ENCODE measurements around the gene WDR44.

Gene WDR44

DNA sequence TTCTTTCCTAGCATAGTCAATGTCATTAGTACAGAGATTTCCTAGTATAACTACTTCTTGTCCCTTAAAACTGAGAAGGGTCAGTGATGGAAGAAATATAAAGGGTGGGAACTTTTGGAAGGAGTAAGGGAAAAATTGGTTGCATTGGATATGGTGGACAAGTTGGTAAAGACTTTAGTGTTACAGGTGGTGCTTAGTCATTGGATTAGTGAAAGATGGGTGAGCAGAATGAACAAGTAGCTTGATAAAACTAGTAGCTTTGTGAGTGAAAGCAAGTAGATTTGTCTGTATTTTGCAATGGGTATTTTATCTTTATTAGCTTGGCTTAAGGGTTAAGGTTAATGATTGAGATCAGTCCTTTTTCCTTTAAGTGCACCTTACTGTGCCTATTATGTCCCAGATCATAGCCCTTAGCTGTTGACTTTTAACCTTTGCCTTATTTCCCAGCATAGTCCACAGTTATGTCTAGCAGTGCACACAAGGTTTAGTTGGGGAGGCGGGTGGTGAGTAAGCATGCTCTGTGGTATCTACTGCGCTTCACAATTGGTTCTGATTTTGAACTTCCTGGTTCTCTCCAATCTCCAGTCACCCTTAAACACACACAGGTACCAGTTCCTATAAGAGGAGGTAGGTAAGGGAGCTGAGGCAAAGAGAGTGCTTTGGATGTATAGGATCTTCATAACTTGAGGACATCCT is 9.5 kb downstream of the WDR44 start:
- no peak for DNase-seq
- H3K27me3 ChIP-seq = no peaks in the 10 kb centered on the region
- no peak for TF ChIP-seq CTCF (IDR thresholded peaks at IDR 0.05; ENCODE audit: low read depth, low read length)
- H3K4me3 ChIP-seq (ENCODE audit: low read depth, low read length) = no peak overlapping the region
- no peaks in the 10 kb centered on the region for H3K4me1 ChIP-seq
- H3K36me3 ChIP-seq = no peaks in the 10 kb centered on the region
- H3K9me3 ChIP-seq = no peaks in the 10 kb centered on the region

GRCh38 chrX:118356154-118356701 is 10.3 kb downstream of the WDR44 start:
- H3K36me3 ChIP-seq = no peaks in the 10 kb centered on the region
- no peaks in the 10 kb centered on the region for H3K9me3 ChIP-seq
- H3K4me3 ChIP-seq (ENCODE audit: low read depth, low read length) = no peak overlapping the region
- H3K4me1 ChIP-seq = no peaks in the 10 kb centered on the region
- H3K27me3 ChIP-seq = no peaks in the 10 kb centered on the region
- DNase-seq = no peak
- no peak for TF ChIP-seq CTCF (IDR thresholded peaks at IDR 0.05; ENCODE audit: low read depth, low read length)

DNA sequence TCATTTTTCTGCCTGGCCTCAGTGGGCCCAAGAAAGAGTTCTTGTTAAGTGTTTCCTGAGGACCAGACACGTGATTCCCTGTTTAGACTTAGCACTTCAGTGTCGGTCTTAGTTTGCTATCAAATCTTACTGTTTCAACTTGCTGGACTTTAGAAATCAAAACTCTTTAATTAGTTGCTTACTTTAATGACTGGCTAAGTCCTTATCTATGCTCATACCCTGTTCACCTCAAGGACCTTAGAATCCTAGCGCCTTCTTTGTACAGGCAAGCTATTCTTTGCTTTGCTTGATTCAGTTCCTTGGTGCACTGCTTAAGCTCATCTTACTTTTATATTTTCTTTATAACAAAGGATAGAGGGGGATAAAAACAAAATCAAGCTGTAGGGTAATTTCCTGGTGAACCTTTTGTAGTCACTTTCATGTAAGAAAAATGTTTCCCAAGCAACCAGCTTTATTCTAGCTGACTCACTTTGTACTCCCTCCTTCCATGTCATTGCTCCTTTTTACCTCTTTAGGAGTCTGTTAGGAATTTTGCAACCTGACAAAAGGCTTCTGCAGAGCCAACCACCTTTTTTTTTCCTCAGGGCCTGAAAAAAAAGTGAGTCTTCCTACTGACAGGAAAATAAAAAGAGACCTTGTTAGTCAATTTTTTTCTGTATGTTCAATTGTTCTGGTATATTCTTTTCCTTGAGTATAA is 14.7 kb downstream of the WDR44 start:
- Histone ChIP-seq H3K4me3 (ENCODE audit: low read depth, low read length) (no peak overlapping the region), H3K36me3 (no peaks in the 10 kb centered on the region), H3K4me1 (no peaks in the 10 kb centered on the region), H3K27me3 (no peaks in the 10 kb centered on the region), H3K9me3 (no peaks in the 10 kb centered on the region)
- DNase-seq = no peak
- no peak for TF ChIP-seq CTCF (IDR thresholded peaks at IDR 0.05; ENCODE audit: low read depth, low read length)

DNA sequence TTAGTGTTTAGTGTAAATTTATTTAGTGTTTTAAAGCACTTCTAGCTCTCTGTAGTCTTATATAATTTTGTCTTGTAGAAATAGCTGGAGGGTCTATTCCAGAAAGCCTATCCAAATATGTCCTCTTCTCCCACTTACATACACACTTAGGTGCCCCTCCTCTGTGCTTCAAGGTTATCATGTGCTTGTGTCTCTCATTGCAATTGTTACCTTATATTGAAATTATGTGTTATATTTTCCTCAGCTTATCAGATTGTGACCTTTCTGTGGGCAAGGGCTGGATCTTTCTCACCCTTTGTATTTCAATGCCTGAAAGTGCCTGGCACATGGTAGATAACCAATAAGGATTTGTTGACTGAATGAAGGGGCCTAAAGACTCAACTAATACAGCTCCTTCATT is 18.4 kb downstream of the WDR44 start:
- Histone ChIP-seq H3K4me1 (no peaks in the 10 kb centered on the region), H3K27me3 (no peaks in the 10 kb centered on the region), H3K4me3 (ENCODE audit: low read depth, low read length) (no peak overlapping the region), H3K9me3 (no peaks in the 10 kb centered on the region), H3K36me3 (no peaks in the 10 kb centered on the region)
- TF ChIP-seq CTCF (IDR thresholded peaks at IDR 0.05; ENCODE audit: low read depth, low read length) = no peak
- no peak for DNase-seq

DNA sequence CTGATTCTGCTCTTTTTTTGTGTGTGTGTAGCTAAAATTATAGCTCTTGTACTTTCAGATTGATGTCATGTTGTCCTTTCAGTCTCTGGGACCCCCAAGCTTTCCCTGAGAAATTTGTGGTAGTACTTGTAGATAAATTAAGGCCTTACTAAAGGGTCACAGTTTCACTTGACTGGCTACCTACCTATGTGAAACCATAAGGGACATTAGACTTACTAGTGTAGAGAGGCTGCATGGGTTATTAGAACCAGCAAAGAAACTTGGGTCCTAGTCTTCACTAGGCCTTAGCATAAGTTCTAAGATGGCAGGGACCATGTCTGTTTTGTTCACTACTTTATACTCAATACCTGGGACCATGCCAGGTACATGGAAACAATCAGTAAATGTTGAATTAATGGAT is 21.4 kb downstream of the WDR44 start:
- DNase-seq = no peak
- Histone ChIP-seq H3K4me3 (ENCODE audit: low read depth, low read length) (no peak overlapping the region), H3K4me1 (no peaks in the 10 kb centered on the region), H3K9me3 (no peaks in the 10 kb centered on the region), H3K27me3 (no peaks in the 10 kb centered on the region), H3K36me3 (no peaks in the 10 kb centered on the region)
- no peak for TF ChIP-seq CTCF (IDR thresholded peaks at IDR 0.05; ENCODE audit: low read depth, low read length)

DNA sequence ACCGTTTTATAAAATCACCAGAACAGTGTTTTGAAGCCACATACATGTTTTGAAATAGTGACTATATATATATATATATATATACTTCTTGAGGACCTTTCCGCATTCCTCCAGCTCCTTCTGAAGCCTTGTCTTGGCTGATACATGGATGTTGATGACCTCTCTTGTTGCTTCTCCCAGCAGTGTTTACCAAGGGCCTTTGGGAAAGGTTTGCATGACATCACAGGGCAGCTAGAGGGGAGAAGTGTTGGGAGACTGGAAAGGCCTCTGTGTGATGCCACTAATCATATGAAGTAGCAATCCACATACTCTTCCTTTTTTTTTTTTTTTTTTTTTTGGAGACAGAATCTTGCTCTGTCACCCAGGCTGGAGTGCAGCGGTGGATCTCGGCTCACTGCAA is 22.5 kb downstream of the WDR44 start:
- no peak for TF ChIP-seq CTCF (IDR thresholded peaks at IDR 0.05; ENCODE audit: low read depth, low read length)
- H3K36me3 ChIP-seq = no peaks in the 10 kb centered on the region
- H3K4me1 ChIP-seq = no peaks in the 10 kb centered on the region
- no peaks in the 10 kb centered on the region for H3K27me3 ChIP-seq
- no peak overlapping the region for H3K4me3 ChIP-seq (ENCODE audit: low read depth, low read length)
- DNase-seq = no peak
- H3K9me3 ChIP-seq = no peaks in the 10 kb centered on the region

Data from BE2C (cell line).